ENCODE measurements around the gene EGFLAM.

EGFLAM gene

DNA sequence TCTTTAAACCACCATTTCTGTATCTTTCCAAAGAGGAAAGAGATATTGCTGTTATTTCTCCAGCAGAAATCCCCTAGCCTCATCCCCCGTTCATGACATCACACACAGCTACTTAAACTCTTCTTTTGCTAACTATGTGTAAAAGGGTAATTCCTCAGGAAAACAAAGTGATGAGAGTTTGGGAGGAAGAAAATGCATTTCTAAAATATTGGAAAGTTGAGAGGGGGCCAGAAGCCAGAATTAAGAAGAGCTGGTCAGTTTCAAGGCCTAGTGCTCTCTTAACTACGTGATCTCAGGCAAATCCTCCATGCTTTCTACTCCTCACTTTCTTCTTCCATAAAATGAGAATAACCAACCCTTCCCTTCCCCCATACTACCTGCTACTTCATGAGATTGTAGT is 188.7 kb downstream of the EGFLAM start:
- Histone ChIP-seq H3K27me3 (ENCODE audit: insufficient read depth, low read length) (0 out of 2 replicates have a peak, but pooled peaks cover 3% of the 10 kb centered on the region), H3K27ac (ENCODE audit: low read depth, low read length, poor library complexity, severe bottlenecking) (no peak overlapping the region), H3K9ac (ENCODE audit: low read length) (no peak overlapping the region), H4K20me1 (ENCODE audit: insufficient read depth, low read length) (no peaks in the 10 kb centered on the region; the same call in 1 of the 2 replicates), H3K79me2 (ENCODE audit: insufficient read depth, low read length) (no peaks in the 10 kb centered on the region), H3F3A (ENCODE audit: insufficient read depth, low read length) (no peaks in the 10 kb centered on the region), H3K9me3 (ENCODE audit: low read length) (no peaks in the 10 kb centered on the region), H3K9me2 (ENCODE audit: low read depth, low read length) (no peaks in the 10 kb centered on the region), H2AFZ (ENCODE audit: low read length) (no peak overlapping the region), H3K4me3 (ENCODE audit: low read depth, low read length, poor library complexity, severe bottlenecking) (no peak overlapping the region), H3K4me2 (ENCODE audit: low read length) (no peak overlapping the region), H3K4me1 (ENCODE audit: insufficient read depth, low read length, severe bottlenecking) (no peaks in the 10 kb centered on the region), H3K36me3 (ENCODE audit: insufficient read depth, low read length) (no peaks in the 10 kb centered on the region)
- TF ChIP-seq, protein P1, sequence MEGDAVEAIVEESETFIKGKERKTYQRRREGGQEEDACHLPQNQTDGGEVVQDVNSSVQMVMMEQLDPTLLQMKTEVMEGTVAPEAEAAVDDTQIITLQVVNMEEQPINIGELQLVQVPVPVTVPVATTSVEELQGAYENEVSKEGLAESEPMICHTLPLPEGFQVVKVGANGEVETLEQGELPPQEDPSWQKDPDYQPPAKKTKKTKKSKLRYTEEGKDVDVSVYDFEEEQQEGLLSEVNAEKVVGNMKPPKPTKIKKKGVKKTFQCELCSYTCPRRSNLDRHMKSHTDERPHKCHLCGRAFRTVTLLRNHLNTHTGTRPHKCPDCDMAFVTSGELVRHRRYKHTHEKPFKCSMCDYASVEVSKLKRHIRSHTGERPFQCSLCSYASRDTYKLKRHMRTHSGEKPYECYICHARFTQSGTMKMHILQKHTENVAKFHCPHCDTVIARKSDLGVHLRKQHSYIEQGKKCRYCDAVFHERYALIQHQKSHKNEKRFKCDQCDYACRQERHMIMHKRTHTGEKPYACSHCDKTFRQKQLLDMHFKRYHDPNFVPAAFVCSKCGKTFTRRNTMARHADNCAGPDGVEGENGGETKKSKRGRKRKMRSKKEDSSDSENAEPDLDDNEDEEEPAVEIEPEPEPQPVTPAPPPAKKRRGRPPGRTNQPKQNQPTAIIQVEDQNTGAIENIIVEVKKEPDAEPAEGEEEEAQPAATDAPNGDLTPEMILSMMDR (IDR thresholded peaks at IDR 0.05; ENCODE audit: low read length): no peak
- no peak for TF ChIP-seq EZH2 (IDR thresholded peaks at IDR 0.05; ENCODE audit: borderline replicate concordance, low read length)

DNA sequence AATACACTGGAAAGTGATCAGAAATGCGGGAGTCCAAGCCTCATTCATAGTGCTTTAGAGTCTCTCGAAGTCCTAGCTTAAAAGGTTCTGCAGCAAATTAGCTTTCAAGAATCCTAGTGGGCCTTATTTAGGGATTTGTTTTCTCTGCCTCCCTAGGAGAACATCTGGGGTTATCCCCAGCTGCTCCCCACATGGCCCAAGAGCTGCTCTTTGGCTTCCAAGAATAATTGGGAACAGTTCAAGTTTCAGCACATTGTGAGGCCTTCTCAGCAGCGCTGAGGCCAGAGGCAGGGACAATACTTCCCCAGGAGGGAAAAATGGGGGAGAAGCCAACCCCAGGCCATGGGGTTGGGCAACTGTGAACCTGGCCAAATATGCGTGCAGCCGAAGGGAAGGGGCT is 189.4 kb downstream of the EGFLAM start:
- Histone ChIP-seq H3K27ac (ENCODE audit: low read depth, low read length, poor library complexity, severe bottlenecking) (no peak overlapping the region), H3K4me3 (ENCODE audit: low read depth, low read length, poor library complexity, severe bottlenecking) (no peak overlapping the region), H3K36me3 (ENCODE audit: insufficient read depth, low read length) (no peaks in the 10 kb centered on the region), H3K27me3 (ENCODE audit: insufficient read depth, low read length) (peaks cover 8% of the 10 kb centered on the region; the same call in 1 of the 2 replicates), H4K20me1 (ENCODE audit: insufficient read depth, low read length) (no peaks in the 10 kb centered on the region; the same call in 1 of the 2 replicates), H3K79me2 (ENCODE audit: insufficient read depth, low read length) (no peaks in the 10 kb centered on the region), H3K9me2 (ENCODE audit: low read depth, low read length) (no peaks in the 10 kb centered on the region), H3K4me2 (ENCODE audit: low read length) (no peak overlapping the region), H3K4me1 (ENCODE audit: insufficient read depth, low read length, severe bottlenecking) (no peaks in the 10 kb centered on the region), H3F3A (ENCODE audit: insufficient read depth, low read length) (no peaks in the 10 kb centered on the region), H3K9ac (ENCODE audit: low read length) (no peak overlapping the region), H2AFZ (ENCODE audit: low read length) (no peak overlapping the region), H3K9me3 (ENCODE audit: low read length) (no peaks in the 10 kb centered on the region)
- TF ChIP-seq, protein P1 (IDR thresholded peaks at IDR 0.05; ENCODE audit: low read length): no peak
- no peak for TF ChIP-seq EZH2 (IDR thresholded peaks at IDR 0.05; ENCODE audit: borderline replicate concordance, low read length)

GRCh38 chr5:38448568-38449350 is 190.4 kb downstream of the EGFLAM start:
- TF ChIP-seq EZH2 (IDR thresholded peaks at IDR 0.05; ENCODE audit: borderline replicate concordance, low read length): no peak
- TF ChIP-seq, protein P1 (IDR thresholded peaks at IDR 0.05; ENCODE audit: low read length): no peak
- Histone ChIP-seq H3K4me3 (ENCODE audit: low read depth, low read length, poor library complexity, severe bottlenecking) (no peak overlapping the region), H3K9me2 (ENCODE audit: low read depth, low read length) (no peaks in the 10 kb centered on the region), H4K20me1 (ENCODE audit: insufficient read depth, low read length) (no peaks in the 10 kb centered on the region; the same call in 1 of the 2 replicates), H3F3A (ENCODE audit: insufficient read depth, low read length) (no peaks in the 10 kb centered on the region), H3K79me2 (ENCODE audit: insufficient read depth, low read length) (no peaks in the 10 kb centered on the region), H2AFZ (ENCODE audit: low read length) (no peak overlapping the region), H3K36me3 (ENCODE audit: insufficient read depth, low read length) (no peaks in the 10 kb centered on the region), H3K4me2 (ENCODE audit: low read length) (no peak overlapping the region), H3K9ac (ENCODE audit: low read length) (no peak overlapping the region), H3K9me3 (ENCODE audit: low read length) (no peaks in the 10 kb centered on the region), H3K4me1 (ENCODE audit: insufficient read depth, low read length, severe bottlenecking) (no peaks in the 10 kb centered on the region), H3K27ac (ENCODE audit: low read depth, low read length, poor library complexity, severe bottlenecking) (no peak overlapping the region), H3K27me3 (ENCODE audit: insufficient read depth, low read length) (peaks cover 9% of the 10 kb centered on the region; the same call in 1 of the 2 replicates)

Measured in OCI-LY1 (cell line).